Measurements from ENCODE around the gene VAV3.

- TF ChIP-seq CTCF (IDR thresholded peaks at IDR 0.05) (no peak), ZFX (IDR thresholded peaks at IDR 0.05; ENCODE audit: borderline replicate concordance) (no peak)
These were observed 342.0 kb downstream of the VAV3 start for GRCh38 chr1:107622966-107623365.

All from 22Rv1 (cell line).